A673 (cell line): ENCODE measurements around the gene KRT77. TPM values are rescaled to one million over a fixed set of nuclear protein-coding genes. Genes with fewer than 3 reads are reported as not detected.

ENCODE experiments used
- BruUV-seq: library from RNA; stranded (reverse); fragments of 400-500 nt; replicated peaks from 2 replicates; lab custom pipeline; 2021; lab: Mats Ljungman, UMichigan
- CTCF ChIA-PET: fragments of 300-600 bp; sonication (Branson Sonifier 250); formaldehyde crosslinking; loops from one replicate; lab custom pipeline; 2022; ENCODE audit warnings: antibody characterized with exemption; lab: Charles Lee
- POLR2A ChIA-PET: fragments of 300-600 bp; sonication (Branson Sonifier 250); formaldehyde crosslinking; loops from one replicate; lab custom pipeline; 2022; ENCODE audit warnings: antibody characterized with exemption; ENCODE audit not compliant: low non-redundant PET; lab: Charles Lee
- DNase-seq: peaks from one replicate; pipeline ENCODE4 v3.0.0-alpha.2; 2015; ENCODE audit warnings: low spot score
- H3K27ac ChIP-seq: fragments of 200-600 bp; sonication (generic); 2 replicates; pipeline ENCODE4 v1.5.1; 2016; ENCODE audit warnings: mixed run types, low read depth, mild to moderate bottlenecking, mixed read lengths, antibody characterized with exemption, low read length; ENCODE audit not compliant: poor library complexity, severe bottlenecking
- H3K27me3 ChIP-seq: fragments of 200-600 bp; sonication (generic); replicated peaks from 2 replicates; pipeline ENCODE4 v1.6.1; 2017; ENCODE audit warnings: mixed run types, low read depth, mild to moderate bottlenecking, mixed read lengths, antibody characterized with exemption, low read length; ENCODE audit not compliant: insufficient read depth, poor library complexity
- H3K36me3 ChIP-seq: fragments of 200-600 bp; sonication (generic); 2 replicates; pipeline ENCODE4 v1.6.1; 2016; ENCODE audit warnings: mixed run types, mild to moderate bottlenecking, mixed read lengths, antibody characterized with exemption, low read length; ENCODE audit not compliant: insufficient read depth, poor library complexity, severe bottlenecking
- H3K4me1 ChIP-seq: fragments of 200-600 bp; sonication (generic); 2 replicates; pipeline ENCODE4 v1.6.1; 2017; ENCODE audit warnings: mixed run types, mild to moderate bottlenecking, mixed read lengths, antibody characterized with exemption, low read length; ENCODE audit not compliant: insufficient read depth, poor library complexity, severe bottlenecking
- H3K4me3 ChIP-seq: fragments of 200-600 bp; sonication (generic); 2 replicates; pipeline ENCODE4 v1.5.1; 2016; ENCODE audit warnings: low read depth, mixed run types, mild to moderate bottlenecking, mixed read lengths, low read length; ENCODE audit not compliant: poor library complexity, severe bottlenecking
- H3K9me3 ChIP-seq: fragments of 200-600 bp; sonication (generic); 2 replicates; pipeline ENCODE4 v1.6.1; 2016; ENCODE audit warnings: mixed run types, low read depth, mild to moderate bottlenecking, mixed read lengths, antibody characterized with exemption, low read length; ENCODE audit not compliant: poor library complexity, severe bottlenecking
- CTCF ChIP-seq: fragments of 300-800, 200-600 bp; sonication (generic); conservative IDR thresholded peaks from 2 replicates; pipeline ENCODE4 v1.5.1; 2017; ENCODE audit warnings: low read depth, mild to moderate bottlenecking, antibody characterized with exemption, low read length, moderate library complexity, mixed read lengths
- EZH2 ChIP-seq: fragments of 200-600 bp; sonication (generic); IDR thresholded peaks from 2 replicates; pipeline ENCODE4 v1.6.1; 2017; ENCODE audit warnings: borderline replicate concordance, low read depth, mild to moderate bottlenecking, mixed read lengths, antibody characterized with exemption, low read length; ENCODE audit not compliant: poor library complexity, severe bottlenecking
- intact Hi-C: fragments of 100-400 bp; cut with micrococcal nuclease; formaldehyde crosslinking; loops from one replicate; pipeline ENCODE4 v1.10.0; 2022; ENCODE audit not compliant: unreplicated experiment
- total RNA-seq: library from RNA; stranded (reverse); gene quantifications from 2 replicates; pipeline ENCODE4 v1.2.3, GENCODE V29; 2021

The KRT77 gene
- total RNA-seq, 1 experiment from 2014 or later = not detected

DNA sequence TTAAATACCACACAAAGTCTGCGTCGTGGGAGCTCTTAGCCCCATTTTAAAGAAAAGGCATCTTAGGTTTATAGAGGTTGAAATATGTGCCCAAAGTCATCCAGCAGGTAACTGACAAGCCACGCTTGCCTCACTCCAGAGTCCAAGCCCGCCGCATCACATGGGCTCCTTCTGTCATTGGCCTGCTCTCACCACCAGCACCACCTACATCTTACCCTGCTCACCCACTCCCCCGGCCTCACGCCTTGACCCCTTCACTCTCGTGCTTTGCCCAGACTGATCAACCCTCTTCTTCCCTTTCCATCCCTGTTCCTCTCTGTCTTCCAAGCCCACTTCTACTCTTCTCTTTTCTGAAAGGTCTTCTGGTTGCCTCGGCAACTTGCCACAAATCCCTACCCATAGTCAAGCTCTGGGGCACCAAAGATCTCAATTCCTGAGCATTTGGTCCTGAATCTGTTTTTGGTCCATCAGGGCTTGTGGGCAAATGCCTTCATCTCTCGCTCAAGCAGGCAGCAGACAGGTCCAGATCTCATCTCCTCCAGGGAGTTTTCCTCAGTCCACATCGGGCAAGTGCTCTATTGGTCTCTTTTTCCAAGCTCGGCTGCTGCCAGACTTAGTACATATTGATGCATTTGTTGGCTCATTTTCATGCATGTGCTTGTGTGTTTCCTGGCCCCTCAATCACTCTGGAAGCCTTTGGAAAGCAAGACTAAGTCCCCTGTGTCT lies 19.6 kb downstream of the KRT77 start:
- H3K36me3 ChIP-seq = no peaks in the 10 kb centered on the region
- ChIA-PET CTCF (no interaction called here), POLR2A (no interaction called here)
- no peak overlapping the region for H3K4me3 ChIP-seq
- no peak for DNase-seq
- H3K9me3 ChIP-seq = no peaks in the 10 kb centered on the region
- no TSS peak for BruUV-seq
- no peaks in the 10 kb centered on the region for H3K4me1 ChIP-seq
- H3K27me3 ChIP-seq = no peaks in the 10 kb centered on the region
- no peak overlapping the region for H3K27ac ChIP-seq
- intact Hi-C loops = no loop called here
- TF ChIP-seq EZH2 = no peak
- TF ChIP-seq CTCF = no peak

DNA sequence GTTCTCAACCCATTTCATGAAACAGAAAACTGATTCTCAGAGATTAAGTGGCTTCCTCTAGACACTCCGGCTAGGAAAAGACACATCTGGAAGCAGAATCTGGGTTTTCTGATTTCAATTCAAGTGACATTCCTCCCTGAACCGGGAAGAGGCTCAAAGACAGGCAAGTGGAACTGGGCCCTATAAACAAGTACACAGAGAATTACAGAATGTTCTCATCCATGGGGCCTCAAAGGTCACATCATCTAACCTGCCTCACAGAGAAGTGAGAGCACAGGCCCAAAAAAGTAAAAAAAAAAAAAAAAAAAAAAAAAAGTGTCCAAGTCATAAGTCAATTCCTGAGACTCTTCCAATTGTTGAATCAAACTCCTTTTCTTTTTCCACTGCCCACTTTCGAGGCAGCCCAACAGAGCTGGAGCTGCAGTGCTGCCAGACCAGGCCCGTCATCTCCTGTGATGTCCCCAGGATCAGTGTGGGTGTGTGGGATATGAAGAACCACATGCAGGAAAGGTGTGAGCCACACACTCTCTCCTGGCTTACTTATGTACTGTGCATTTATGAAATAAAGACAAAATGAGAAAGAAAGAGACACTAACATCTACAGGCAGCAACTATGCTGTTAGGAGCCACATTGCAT lies 20.3 kb downstream of the KRT77 start:
- no peaks in the 10 kb centered on the region for H3K4me1 ChIP-seq
- CTCF ChIA-PET = no interaction called here
- peaks cover 6% of the 10 kb centered on the region for H3K27me3 ChIP-seq
- H3K27ac ChIP-seq = no peak overlapping the region
- DNase-seq = no peak
- no peak overlapping the region for H3K4me3 ChIP-seq
- TF ChIP-seq EZH2 (no peak), CTCF (no peak)
- H3K36me3 ChIP-seq = no peaks in the 10 kb centered on the region
- intact Hi-C loops = no loop called here
- H3K9me3 ChIP-seq = no peaks in the 10 kb centered on the region
- BruUV-seq = no TSS peak
- POLR2A ChIA-PET = no interaction called here

- Histone ChIP-seq H3K9me3 (no peaks in the 10 kb centered on the region), H3K4me1 (no peaks in the 10 kb centered on the region), H3K27me3 (peaks cover 7% of the 10 kb centered on the region), H3K36me3 (no peaks in the 10 kb centered on the region), H3K27ac (no peak overlapping the region), H3K4me3 (no peak overlapping the region)
- ChIA-PET POLR2A (interaction anchor here (0.6 kb wide), 1 partner anchor 453 kb away, joined by 4 read pairs; no protein-coding TSS in a partner anchor), CTCF (no interaction called here)
- TF ChIP-seq CTCF (no peak), EZH2 (no peak)
- BruUV-seq = no TSS peak
- no peak for DNase-seq
- intact Hi-C loops = no loop called here
These were observed 21.0 kb downstream of the KRT77 start for GRCh38 chr12:52682381-52682660.
